ENCODE measurements around the gene WDR48.

Gene WDR48

DNA sequence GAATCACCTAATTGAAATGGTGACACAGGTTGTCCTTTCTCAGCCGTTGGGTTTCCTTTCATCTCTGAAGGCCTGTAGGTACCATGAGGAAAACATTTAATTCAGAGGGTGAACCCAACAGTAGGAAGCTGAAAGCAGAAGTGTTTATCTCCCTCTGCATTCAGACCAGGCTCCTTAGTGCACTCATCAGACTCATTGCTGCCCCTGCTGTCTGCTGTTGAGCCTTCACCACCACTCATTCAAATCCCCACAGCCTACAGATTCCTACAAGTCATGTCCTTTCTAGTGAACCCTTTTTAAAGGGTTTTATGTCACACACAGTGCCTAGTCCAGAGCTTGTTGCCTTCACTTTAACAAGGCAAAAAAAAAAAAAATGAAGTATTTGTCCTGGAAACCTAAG lies 13.4 kb downstream of the WDR48 start:
- no peak for DNase-seq

DNA sequence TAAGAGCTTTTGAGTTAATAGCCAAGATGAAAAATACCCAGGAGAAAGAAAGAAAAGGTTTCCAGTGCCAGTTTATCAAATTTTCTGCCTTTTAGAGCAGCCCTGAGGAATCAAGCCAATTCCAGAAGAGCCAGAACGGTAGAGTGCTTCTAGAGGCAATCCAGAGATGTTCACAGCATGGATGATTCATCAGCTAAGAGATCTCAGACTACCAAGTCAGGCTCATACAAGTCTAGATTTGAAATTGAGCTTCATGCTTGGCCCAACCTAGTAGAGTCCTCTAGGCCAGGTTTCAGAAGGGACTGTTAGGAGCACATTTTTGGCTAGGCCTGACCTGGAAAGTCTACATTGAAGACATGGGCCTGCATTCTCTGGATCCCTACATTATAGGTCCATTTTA lies 15.5 kb downstream of the WDR48 start:
- no peak for DNase-seq

DNA sequence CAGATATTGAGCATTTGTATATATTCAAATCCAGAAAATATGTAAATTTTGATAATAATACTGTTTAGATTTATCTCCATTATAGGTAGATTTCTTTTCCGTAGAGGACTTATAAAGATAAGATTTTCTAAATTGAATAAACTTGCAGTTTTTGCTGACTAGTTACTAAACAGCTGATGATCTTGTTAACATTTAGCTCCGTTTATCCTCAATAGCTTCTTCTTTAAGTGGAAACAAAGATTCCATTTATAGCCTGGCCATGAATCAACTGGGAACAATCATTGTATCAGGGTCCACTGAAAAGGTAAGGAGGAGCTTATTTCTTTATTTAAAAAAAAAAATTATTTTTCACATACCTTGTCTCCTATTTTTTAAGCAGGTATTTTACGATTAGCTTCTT lies 16.7 kb downstream of the WDR48 start:
- DNase-seq: no peak

DNA sequence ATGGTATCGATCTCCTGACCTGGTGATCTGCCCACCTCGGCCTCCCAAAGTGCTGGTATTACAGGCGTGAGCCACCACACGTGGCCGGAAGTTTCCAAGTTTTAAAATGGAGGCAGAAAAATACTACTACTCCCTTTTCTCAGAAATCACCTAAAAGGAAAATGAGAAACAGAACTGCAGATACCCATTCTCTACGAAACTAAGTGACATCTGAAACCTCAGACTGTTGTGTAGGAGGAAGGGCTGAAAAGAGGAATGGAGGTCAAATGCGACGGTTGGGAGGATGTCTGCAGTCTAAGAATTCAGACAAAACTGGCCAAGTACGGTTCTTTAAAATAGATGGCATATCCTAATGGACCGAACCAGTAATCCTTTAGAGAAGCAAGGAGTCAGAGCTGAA lies 24.1 kb downstream of the WDR48 start:
- DNase-seq: no peak

DNA sequence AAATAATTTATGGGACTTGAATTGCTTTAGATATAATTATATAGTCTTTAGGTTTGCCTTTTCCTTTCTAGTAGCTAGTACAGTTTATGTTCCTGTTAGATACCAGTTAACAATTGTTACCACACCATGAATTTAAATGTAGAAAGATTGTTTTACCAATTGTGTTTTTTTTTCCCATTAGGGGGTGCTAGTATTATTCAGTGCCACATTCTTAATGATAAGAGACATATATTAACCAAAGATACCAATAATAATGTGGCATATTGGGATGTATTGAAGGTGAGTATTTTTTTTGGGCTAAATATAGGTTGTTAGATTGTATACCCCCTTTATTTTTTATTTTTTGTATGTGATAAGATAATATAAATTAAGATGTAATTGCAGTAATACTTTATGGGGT lies 27.7 kb downstream of the WDR48 start:
- no peak for DNase-seq

DNA sequence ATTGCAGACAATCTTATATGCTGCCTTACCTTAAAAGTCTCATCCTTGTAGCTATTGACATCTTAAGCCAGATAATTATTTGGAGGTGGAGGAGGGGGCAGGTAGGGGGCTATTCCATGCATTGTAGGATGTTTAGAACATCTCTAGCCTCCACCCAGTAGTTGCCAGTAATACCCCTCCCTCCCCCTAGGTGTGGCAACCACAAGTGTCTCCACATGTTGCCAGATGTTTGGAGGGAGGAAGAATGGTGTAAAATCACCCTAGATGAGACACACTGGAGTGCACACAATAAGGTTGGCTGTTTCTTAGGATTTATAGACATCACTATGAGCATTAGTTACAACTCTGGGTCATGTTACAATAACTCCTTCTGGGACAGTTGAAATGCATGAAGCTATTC lies 28.2 kb downstream of the WDR48 start:
- DNase-seq: no peak

DNA sequence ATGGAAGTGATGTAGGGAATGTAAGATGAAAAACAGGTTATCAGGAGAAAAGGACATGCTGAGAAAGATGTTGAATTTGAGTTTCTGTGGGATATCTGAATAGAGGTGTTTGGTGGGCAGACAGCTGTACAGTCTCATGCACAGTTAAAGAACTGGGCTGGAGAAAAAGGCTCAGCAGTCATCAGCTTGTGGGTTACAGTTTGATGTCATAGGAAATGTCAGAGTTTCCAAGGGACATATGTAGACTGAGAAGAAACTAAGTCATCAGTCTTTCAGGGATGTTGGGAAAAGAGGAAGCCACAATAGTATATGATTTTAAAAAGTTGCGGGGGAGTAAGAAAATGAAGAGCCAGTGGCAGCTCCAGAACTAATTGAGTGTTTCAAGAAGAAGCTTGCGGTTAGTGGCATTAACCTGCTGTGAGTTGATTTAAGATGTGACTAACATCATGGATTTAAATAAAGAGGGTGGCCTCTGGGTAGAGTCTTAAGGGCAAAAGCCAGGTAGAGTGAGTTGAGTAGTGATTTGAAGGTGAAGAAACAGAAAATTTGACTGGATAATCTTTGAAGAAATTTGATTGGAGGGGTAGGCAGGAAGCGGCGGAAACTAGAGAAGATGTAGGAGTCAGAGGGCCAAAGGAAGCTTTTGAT lies 31.0 kb downstream of the WDR48 start:
- DNase-seq: no peak

DNA sequence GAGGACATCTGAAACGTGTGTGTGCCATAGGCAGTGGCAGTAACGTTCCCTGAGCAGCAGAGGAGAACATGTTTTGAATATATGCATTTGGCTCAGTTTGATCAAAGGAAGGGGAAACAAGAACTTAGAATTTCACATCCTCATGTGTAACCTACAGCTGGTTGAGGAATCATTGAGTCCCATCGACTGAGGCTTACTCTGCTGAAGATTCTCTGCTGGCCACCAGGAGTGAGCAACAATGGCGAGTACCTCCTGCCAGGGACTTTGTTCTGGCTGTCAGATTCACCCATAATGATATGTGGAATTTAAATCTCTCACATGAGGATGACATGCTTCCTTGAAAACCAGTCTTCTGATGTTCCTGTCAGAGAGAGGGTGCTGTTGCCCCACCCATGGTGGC lies 34.3 kb downstream of the WDR48 start:
- no peak for DNase-seq

DNA sequence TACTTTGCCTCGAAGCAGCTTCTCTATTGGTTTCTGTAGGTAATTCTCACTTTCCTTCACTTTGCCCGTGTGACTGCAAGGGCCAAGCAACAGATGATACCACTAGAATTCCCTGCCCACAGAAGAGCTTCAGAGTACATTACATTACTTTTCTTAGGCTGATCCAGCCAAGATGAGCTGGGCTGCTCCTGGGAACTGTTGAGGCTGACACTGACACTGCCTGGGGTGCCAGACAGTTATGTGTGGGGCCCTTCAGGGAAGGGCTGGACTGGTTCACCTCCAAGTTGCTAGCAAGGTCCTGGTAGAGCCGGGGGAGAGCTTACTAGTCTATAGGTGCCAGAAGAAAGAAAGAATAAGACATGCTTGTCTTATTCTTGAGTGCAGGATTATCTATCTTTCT lies 36.6 kb downstream of the WDR48 start:
- no peak for DNase-seq

DNA sequence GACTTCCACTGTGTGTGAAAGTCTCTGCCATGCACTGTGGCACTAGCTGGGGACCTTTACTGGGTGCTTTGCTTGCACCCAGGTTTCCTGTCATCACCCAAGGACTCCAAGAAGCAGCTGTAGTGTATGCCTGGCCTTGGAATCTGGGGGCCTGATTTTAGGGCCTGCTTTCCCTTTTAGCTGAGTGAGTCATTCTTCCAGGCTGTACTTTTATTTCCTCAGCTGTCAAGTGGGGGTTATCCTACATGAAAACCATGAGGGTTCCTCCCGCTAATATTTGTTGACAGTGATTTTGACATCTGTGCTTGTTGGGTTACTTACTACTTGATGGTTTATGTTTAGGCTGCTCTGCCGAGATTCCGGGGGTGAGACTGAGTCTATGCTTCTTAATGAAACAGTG lies 37.1 kb downstream of the WDR48 start:
- no peak for DNase-seq

DNA sequence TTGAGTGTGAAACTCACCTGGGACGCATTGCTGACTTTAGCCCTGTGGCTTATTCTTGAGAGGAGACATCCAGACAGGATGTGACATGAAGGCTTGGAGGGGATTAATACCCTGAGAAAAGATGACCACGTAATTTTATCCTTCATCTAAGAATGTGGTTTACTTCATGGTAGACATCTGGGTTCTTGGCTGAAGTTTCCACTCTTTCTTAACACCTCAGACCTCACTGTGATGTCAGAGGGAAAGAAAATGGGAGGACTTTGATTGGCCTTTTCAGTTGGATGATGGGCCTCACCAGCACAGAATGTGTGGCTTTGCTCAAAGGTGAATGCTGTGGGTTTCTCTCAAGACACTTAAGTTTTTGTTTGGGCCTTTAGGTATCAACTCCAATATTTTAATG lies 39.1 kb downstream of the WDR48 start:
- no peak for DNase-seq

DNA sequence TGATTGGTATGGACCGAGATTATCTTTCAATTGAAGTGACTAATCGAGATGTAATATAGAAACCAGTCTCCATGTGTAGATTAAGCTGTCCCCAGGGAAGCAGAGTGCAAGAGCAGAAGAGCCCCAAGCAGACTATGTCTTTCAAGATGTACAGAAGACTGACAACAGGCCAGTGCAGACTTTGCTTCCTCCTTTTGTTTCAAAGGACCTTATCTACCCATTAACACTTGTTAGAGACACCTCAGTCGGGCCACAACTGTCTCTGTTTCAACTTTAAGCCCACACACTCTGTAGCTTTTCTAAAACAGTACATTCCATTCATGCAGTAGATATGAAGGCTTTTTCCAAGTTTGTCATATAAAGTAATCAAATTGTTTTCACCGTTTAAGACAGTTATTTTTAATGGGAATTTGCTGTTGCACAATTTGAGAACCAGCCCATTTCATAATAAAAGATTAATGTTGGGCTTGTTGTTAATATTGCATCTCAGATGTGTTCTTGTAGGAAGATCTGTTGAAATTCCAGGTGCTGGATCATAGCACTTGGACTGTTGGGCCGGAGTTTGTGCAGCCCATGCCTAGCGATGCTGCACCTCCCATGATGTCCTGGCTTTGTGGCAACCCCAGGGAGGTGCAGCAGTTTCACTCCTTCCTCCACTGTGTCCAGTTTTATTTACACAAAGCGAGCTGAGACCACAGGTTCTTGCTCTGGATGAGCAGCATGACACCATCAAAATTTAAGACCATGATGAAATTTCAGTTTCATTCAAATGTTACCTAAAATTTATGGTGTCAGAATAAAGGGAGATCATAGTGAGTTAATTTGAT lies 43.2 kb downstream of the WDR48 start:
- DNase-seq: no peak

DNA sequence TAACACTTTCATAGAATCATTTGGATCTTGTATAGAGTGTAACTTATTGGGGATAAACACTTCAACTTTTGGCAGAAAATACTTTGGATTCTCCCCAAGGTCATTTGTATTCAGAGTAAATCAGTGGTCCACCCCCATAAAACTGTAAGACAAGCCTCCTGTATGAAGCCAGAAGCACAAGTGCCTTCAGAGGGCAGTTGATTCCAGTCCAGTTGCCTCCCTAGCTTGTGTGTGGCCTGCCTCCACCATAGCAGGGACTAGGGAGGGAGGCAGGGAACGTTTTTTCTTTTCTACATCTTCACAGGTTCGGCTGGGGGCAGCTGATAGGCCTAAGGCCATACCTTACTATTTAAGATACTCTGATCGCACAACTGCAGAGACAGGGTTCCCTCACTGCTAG lies 44.0 kb downstream of the WDR48 start:
- no peak for DNase-seq

DNA sequence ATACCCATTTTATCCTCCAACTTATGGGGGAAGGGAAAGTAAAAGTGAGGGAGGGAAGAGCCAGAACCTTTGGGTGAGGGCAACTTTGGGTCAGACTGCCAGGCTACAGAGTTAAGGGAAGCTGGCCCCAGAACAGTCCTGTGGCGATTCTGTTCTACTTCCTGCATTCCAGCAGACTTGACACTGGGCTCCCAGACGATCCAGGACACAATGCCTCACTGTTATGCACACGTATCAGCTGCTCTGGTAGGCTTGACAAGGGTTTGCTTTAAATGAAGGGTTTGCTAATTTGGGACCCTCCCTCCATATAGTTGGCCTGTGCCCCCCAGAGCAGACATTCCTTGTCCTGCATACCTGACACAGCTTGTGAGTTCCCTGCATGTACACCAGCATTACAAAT lies 45.0 kb downstream of the WDR48 start:
- no peak for DNase-seq

DNA sequence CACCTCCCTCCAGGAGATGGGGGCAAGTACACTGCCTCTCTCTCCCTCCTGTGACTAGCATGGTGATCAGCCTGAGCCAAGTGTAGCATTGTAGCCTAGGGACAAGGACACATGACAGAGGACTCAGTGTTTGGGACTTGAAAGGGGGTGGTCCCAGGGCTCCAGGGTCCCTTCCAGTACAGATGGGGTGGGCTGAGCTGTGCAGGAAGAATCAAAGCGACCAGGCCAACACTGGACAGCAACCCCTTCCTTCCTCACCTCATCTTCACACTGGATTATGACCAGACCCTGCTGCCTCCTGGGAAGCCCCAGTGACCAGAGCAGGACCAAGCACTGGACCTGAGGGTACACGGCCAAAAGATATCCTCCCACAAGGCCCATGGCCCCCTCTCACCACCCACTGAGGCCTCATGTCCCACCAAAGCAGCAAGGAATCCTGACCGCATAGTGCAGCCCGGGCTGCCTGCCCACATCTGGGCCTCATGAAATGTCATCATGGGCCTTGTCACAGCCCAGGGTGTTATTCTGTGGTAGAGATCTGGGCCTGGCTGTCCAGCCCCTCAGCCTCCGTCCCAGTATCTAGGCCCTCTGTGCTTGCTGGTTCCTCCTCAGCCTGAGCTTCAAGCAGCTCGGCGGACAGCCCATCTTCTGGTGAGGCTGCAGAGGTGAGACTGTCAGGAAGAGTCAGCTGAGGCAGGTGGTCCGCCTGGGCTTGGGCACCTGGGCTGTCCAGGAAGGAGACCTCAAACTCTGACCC lies 46.1 kb downstream of the WDR48 start:
- no peak for DNase-seq

DNA sequence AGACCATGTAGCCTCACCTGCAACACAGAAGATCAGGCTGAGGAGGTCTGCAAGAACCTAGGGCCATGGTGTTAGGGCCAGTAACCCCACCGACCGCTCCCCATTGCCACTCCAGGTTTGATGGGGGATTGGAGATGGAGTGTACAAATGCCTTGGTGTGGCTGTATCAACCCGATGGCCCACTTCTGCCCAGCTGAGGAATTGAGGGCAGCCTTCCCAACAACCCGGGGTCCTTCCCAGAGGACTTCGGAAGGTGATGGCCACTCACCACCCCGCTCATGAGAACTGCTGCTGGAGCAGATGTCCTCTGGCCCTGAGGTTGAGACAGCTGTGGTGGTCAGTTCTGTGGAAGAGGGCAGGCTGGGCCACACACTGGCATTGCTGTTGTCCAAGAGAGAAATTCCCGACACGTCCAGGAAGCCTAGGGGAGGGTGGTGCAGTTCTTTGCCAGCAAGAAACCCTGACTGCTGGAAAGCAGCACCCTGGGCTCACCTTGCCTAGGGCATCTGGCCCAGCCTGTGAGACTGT lies 46.7 kb downstream of the WDR48 start:
- no peak for DNase-seq

DNA sequence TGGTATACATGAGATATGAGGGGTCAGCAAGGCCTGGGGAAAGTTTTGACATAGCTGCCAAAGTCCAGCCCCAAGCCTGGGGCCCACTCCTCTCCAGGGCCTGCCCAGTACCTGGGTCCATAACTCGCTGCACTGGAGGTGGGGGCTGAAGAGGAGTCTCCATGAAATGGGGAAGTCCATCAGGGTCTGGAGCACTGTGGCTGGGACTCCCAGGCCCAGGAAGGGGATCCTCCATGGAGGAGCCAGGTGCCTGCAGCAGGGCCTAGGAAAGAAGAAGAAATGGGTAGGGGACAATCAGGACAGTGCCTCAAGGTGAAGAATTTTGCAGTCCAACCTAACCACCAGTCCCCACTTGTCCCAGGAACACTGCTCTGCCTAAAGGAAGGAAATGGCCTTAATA lies 47.4 kb downstream of the WDR48 start:
- no peak for DNase-seq

DNA sequence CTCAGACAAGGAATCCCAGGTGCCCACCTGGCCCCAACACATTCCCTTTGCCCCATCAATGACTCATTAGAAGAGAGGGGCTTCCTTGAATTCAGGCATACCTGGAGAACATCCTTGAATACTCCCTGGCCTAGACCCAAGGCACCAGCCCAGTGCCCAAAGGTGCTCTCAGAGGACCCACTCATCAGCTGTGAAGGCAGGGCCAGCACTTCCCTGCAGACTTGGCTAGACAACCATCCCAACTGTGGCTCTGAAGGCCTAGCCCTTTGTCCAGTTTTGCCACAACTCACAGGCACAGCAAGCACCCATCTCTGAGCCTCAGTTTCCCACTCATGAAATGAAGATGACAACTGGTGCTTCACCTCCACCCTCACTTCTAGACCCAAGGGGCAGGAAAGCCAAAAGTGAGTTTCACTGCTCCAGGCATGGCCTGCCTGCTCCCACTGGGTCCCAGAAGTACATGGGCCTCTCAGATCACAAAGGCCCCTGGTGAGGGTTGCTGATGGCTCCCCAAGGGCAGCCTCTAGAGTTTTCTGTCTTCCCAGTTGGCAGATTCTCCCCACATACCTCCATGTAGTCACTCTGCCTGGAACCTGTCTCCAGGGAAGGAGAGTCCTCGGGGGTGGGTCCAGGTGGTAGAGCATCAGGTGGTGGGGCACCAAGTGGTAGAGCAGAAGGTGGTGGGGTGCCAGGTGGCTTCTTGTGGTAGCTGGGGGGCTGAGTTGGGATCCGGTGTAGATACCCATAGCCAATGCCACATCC lies 48.1 kb downstream of the WDR48 start:
- no peak for DNase-seq

DNA sequence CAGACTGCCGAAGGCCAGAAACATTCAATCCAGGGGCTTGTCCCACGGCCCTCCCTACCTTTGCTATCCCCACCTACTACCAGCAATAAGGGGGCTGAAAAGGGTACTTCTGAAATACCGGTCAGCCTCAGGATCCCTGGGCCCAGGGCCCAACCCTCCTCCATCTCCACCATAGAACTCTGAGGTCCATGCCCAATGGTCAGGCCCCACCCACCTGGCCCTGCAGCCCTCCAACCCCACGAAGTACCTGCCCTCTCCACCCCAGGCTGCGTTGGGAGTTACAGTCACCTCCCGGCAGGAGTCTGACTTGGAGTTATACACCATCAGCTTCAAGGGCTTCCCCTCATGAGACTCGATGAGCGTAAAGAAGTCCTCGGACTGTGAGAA lies 48.7 kb downstream of the WDR48 start:
- no peak for DNase-seq

DNA sequence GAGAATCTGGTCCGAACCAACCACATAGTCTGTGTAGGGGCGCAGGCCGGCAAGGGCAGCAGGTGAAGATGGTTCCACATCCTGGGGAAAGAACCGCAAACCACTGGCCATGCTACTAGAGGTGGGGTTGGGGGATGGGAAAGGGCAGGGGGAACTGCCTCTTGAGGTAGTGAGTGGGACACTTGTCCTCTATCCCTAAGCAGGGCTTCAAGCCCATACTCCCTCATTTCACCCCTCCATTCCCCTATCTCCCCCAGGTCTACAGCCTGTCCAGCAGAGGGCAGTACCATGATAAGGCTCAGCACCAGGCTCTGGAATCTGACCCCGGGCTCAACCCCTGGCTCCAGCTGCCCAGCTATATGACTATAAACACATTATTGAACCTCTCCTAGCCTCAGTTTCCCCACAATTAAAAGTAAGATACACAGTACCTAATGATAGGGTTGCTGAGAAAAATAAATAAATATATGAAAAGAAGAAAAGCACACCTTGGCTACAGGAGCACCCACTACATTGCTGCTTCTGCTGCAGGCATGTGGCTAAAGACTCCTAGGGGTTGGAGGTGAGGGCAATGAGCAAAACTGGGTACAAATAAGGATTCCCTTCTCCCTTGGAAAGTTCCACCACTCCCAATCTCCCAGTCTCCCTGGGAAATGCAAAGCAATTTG lies 49.3 kb downstream of the WDR48 start:
- no peak for DNase-seq

DNA sequence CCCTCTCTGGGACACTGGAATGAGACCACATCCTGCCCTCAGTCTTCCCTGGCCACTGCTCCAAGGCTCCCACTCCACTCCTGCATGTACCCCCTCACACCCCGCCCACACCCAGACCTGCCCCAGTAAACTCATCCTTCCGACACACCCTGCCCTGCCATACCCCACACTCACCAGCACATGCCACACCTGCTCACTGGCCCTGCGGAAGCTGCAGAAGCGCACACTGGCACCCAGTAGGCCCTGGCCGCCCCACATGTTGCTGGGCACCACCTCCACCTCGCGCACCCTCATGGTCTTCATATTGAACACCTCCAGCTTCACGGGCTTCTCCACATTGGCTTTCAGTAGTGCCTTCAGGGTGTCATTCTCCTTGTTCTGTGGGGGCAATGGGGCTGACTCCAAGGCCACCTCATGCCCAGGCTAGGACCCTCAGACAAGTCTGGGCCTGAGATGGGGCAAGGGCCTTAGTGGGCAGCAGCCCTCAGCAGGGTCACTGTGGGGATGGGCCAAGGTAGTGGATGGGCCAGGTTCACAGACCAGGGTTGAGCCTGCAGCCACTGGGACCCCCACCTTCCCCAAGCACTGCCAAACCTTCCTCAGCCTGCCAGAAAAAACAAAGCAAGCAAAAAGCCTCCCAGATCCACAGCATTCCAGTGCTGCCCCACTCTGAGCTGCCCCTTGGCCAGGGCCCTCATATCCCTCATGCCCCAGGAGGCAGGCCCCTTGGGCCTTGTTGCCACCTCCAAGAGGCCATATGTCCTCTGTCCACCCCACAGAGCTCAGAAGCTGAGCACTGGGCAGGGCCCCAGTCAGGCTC lies 50.9 kb downstream of the WDR48 start:
- no peak for DNase-seq

DNA sequence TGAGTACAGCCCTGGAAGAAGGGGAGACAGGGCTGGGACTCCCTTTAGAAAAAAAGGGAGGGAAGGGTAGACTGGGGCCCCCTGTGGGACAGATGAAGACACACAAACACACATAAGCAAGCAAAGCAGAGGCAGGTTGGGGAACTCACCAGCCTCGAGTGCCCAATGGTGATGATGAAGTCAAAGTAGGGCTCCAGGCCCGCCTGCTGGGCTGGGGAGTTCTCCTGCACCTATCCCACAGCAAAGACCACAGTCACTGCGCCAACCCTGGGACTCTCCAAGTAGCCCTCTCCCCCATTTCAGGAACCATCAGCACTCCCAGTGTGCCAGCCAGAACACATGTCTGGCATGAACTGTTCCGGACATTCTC lies 51.5 kb downstream of the WDR48 start:
- DNase-seq: no peak
